SK-N-SH treated with all-trans-retinoic acid at 6 μM for 48 hours (cell line): ENCODE results near the gene PADI2.

Experiments used
- ATAC-seq: fragments of 200-7000 bp; cut with Tn5 transposase; 3 replicates; pipeline ENCODE4 v1.9.1; 2020; ENCODE audit warnings: mild to moderate bottlenecking, moderate library complexity
- ARNTL ChIP-seq: fragments of 450-650 bp; formaldehyde crosslinking; IDR thresholded peaks from 2 replicates; pipeline ENCODE4 v1.5.0; 2020; ENCODE audit warnings: low read depth, mild to moderate bottlenecking, moderate library complexity, borderline replicate concordance
- BACH2 ChIP-seq: fragments of 250-450 bp; sonication (Bioruptor Pico); IDR thresholded peaks from 2 replicates; pipeline ENCODE4 v1.9.0; 2021; ENCODE audit warnings: mild to moderate bottlenecking, borderline replicate concordance
- CSDC2 ChIP-seq: fragments of 250-450 bp; sonication (Bioruptor Pico); IDR thresholded peaks from 2 replicates; pipeline ENCODE4 v1.5.0; 2020; ENCODE audit warnings: mild to moderate bottlenecking, moderate library complexity
- ESRRG ChIP-seq: fragments of 250-450 bp; sonication (Bioruptor Pico); IDR thresholded peaks from 2 replicates; pipeline ENCODE4 v1.6.1; 2021; ENCODE audit warnings: mild to moderate bottlenecking
- GLIS3 ChIP-seq: fragments of 250-450 bp; sonication (Bioruptor Pico); IDR thresholded peaks from 2 replicates; pipeline ENCODE4 v1.5.0; 2020; ENCODE audit warnings: mild to moderate bottlenecking, moderate library complexity
- ISL1 ChIP-seq: fragments of 250-450 bp; sonication (Bioruptor Pico); IDR thresholded peaks from 2 replicates; pipeline ENCODE4 v2.1.2; 2022; ENCODE audit warnings: mild to moderate bottlenecking, moderate library complexity
- OSR1 ChIP-seq: fragments of 250-450 bp; sonication (Bioruptor Pico); IDR thresholded peaks from 2 replicates; pipeline ENCODE4 v1.8.0; 2022; ENCODE audit warnings: moderate library complexity, mild to moderate bottlenecking, inconsistent platforms
- PPARA ChIP-seq: fragments of 250-450 bp; sonication (Bioruptor Pico); IDR thresholded peaks from 2 replicates; pipeline ENCODE4 v1.5.0; 2020; ENCODE audit warnings: mild to moderate bottlenecking, borderline replicate concordance
- RARB ChIP-seq: fragments of 250-450 bp; sonication (Bioruptor Pico); IDR thresholded peaks from 2 replicates; pipeline ENCODE4 v1.8.0; 2021; ENCODE audit warnings: mild to moderate bottlenecking, moderate library complexity
- SNAI2 ChIP-seq: fragments of 250-450 bp; sonication (Bioruptor Pico); IDR thresholded peaks from 2 replicates; pipeline ENCODE4 v1.5.0; 2020; ENCODE audit warnings: mild to moderate bottlenecking, moderate library complexity
- TCF4 ChIP-seq: fragments of 250-450 bp; sonication (Bioruptor Pico); IDR thresholded peaks from 2 replicates; pipeline ENCODE4 v1.8.0; 2021; ENCODE audit warnings: mild to moderate bottlenecking, moderate library complexity, borderline replicate concordance
- TOX ChIP-seq: fragments of 250-450 bp; sonication (Bioruptor Pico); IDR thresholded peaks from 2 replicates; pipeline ENCODE4 v1.8.0; 2021; ENCODE audit warnings: mild to moderate bottlenecking, moderate library complexity, borderline replicate concordance
- ZC3H10 ChIP-seq: fragments of 250-450 bp; sonication (Bioruptor Pico); IDR thresholded peaks from 2 replicates; pipeline ENCODE4 v1.5.1; 2021; ENCODE audit warnings: mild to moderate bottlenecking, moderate library complexity
- ZFP3 ChIP-seq: fragments of 250-450 bp; sonication (Bioruptor Pico); IDR thresholded peaks from 2 replicates; pipeline ENCODE4 v1.5.0; 2020; ENCODE audit warnings: mild to moderate bottlenecking, moderate library complexity
- ZFP30 ChIP-seq: fragments of 450-650 bp; formaldehyde crosslinking; IDR thresholded peaks from 2 replicates; pipeline ENCODE4 v1.5.0; 2022; ENCODE audit warnings: mild to moderate bottlenecking, moderate library complexity
- ZNF565 ChIP-seq: fragments of 450-650 bp; formaldehyde crosslinking; conservative IDR thresholded peaks from 2 replicates; pipeline ENCODE4 v1.5.0; 2020; ENCODE audit warnings: low read depth, mild to moderate bottlenecking, moderate library complexity
- ZNF70 ChIP-seq: fragments of 450-650 bp; formaldehyde crosslinking; IDR thresholded peaks from 2 replicates; pipeline ENCODE4 v1.5.0; 2020; ENCODE audit warnings: mild to moderate bottlenecking, moderate library complexity
- ZNF8 ChIP-seq: fragments of 450-650 bp; formaldehyde crosslinking; IDR thresholded peaks from 2 replicates; pipeline ENCODE4 v1.5.0; 2020; ENCODE audit warnings: mild to moderate bottlenecking, moderate library complexity
- TF ChIP-seq, protein P1 (sequence below): fragments of 250-450 bp; sonication (Bioruptor Pico); IDR thresholded peaks from 2 replicates; pipeline ENCODE4 v1.8.0; 2020; ENCODE audit warnings: mild to moderate bottlenecking, moderate library complexity, borderline replicate concordance
- TF ChIP-seq, protein P2 (sequence below): fragments of 250-450 bp; sonication (Bioruptor Pico); IDR thresholded peaks from 2 replicates; pipeline ENCODE4 v1.8.0; 2021; ENCODE audit warnings: low read depth, mild to moderate bottlenecking, moderate library complexity, borderline replicate concordance
- TF ChIP-seq, protein P3 (sequence below): fragments of 250-450 bp; sonication (Bioruptor Pico); IDR thresholded peaks from 2 replicates; pipeline ENCODE4 v1.5.1; 2021; ENCODE audit warnings: mild to moderate bottlenecking, moderate library complexity
- TF ChIP-seq, protein P4 (sequence below): fragments of 250-450 bp; sonication (Bioruptor Pico); IDR thresholded peaks from 2 replicates; pipeline ENCODE4 v1.5.0; 2020; ENCODE audit warnings: mild to moderate bottlenecking, moderate library complexity

The PADI2 gene

DNA sequence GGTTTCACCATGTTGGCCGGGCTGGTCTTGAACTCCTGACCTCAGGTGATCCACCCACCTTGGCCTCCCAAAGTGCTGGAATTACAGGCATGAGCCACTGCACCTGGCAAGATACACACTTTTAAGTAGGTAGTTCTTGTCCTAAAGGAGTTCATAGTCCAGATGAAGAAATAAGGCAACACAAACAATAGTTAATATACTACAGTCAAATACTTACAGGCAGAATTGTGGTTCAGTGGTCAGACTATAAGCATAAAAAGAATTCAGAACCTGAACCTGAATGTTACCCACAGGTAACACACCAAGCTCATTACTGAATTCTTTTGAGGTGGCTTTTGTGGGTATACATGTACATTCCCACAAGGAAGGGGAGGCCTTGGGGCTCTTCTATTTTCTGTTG lies 67.2 kb downstream of the PADI2 start (continued):
- TF ChIP-seq, protein P1, sequence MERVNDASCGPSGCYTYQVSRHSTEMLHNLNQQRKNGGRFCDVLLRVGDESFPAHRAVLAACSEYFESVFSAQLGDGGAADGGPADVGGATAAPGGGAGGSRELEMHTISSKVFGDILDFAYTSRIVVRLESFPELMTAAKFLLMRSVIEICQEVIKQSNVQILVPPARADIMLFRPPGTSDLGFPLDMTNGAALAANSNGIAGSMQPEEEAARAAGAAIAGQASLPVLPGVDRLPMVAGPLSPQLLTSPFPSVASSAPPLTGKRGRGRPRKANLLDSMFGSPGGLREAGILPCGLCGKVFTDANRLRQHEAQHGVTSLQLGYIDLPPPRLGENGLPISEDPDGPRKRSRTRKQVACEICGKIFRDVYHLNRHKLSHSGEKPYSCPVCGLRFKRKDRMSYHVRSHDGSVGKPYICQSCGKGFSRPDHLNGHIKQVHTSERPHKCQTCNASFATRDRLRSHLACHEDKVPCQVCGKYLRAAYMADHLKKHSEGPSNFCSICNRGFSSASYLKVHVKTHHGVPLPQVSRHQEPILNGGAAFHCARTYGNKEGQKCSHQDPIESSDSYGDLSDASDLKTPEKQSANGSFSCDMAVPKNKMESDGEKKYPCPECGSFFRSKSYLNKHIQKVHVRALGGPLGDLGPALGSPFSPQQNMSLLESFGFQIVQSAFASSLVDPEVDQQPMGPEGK (CRISPR knock-in tag) = no peak

DNA sequence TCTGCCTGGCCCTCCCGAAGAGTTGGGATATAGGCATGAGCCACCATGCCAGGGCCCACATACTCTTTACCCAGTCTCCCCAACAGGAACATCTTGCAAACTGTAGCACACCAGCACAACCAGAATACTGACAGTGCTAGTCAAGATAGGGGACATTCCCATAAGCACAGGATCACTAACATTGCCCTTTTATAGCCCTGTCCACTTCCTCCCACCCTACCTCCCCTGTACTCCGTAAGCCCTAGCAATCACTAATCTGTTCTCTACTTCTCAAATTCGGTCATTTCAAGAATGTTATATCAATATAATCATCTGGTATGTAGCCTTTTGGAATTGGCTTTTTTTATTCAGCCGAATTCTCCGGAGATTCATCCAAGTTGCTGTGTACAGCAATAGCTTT lies 71.3 kb downstream of the PADI2 start:
- ATAC-seq = no peak
- TF ChIP-seq ZC3H10 (CRISPR knock-in tag) = no peak
- TF ChIP-seq ZNF565 (CRISPR knock-in tag) = no peak
- no peak for TF ChIP-seq SNAI2 (CRISPR knock-in tag)
- no peak for TF ChIP-seq TOX
- TF ChIP-seq ZFP3 (CRISPR knock-in tag) = no peak
- TF ChIP-seq ESRRG = no peak
- TF ChIP-seq, protein P2, sequence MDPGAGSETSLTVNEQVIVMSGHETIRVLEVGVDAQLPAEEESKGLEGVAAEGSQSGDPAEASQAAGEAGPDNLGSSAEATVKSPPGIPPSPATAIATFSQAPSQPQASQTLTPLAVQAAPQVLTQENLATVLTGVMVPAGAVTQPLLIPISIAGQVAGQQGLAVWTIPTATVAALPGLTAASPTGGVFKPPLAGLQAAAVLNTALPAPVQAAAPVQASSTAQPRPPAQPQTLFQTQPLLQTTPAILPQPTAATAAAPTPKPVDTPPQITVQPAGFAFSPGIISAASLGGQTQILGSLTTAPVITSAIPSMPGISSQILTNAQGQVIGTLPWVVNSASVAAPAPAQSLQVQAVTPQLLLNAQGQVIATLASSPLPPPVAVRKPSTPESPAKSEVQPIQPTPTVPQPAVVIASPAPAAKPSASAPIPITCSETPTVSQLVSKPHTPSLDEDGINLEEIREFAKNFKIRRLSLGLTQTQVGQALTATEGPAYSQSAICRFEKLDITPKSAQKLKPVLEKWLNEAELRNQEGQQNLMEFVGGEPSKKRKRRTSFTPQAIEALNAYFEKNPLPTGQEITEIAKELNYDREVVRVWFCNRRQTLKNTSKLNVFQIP (CRISPR knock-in tag) = no peak

DNA sequence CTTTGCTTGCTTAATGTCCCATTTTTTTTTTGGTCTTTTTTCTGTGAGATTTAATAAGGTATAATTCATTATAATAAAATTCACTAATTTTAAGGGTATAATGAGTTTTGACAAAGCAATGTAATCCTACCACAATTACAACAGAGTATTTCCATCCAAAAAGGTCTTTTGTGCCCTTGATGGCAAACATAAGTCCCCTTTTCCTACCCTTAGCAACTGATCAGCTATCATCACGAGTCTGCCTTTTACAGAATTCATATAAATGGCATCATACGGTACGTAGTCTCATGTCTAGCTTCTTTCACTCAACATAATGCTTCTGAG lies 73.0 kb downstream of the PADI2 start:
- TF ChIP-seq ZC3H10 (CRISPR knock-in tag) = no peak
- TF ChIP-seq CSDC2 = no peak
- no peak for TF ChIP-seq ZFP30
- no peak for TF ChIP-seq ZNF70 (CRISPR knock-in tag)
- no peak for TF ChIP-seq BACH2
- no peak for TF ChIP-seq ESRRG
- TF ChIP-seq, protein P1 (CRISPR knock-in tag) = no peak
- TF ChIP-seq, protein P3, sequence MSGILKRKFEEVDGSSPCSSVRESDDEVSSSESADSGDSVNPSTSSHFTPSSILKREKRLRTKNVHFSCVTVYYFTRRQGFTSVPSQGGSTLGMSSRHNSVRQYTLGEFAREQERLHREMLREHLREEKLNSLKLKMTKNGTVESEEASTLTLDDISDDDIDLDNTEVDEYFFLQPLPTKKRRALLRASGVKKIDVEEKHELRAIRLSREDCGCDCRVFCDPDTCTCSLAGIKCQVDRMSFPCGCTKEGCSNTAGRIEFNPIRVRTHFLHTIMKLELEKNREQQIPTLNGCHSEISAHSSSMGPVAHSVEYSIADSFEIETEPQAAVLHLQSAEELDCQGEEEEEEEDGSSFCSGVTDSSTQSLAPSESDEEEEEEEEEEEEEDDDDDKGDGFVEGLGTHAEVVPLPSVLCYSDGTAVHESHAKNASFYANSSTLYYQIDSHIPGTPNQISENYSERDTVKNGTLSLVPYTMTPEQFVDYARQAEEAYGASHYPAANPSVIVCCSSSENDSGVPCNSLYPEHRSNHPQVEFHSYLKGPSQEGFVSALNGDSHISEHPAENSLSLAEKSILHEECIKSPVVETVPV (CRISPR knock-in tag) = no peak
- TF ChIP-seq TCF4 = no peak
- TF ChIP-seq ARNTL (CRISPR knock-in tag) = no peak
- TF ChIP-seq OSR1 (CRISPR knock-in tag) = no peak
- TF ChIP-seq SNAI2 (CRISPR knock-in tag) = no peak
- TF ChIP-seq, all 23 proteins: peak for 0
- ATAC-seq = no peak

DNA sequence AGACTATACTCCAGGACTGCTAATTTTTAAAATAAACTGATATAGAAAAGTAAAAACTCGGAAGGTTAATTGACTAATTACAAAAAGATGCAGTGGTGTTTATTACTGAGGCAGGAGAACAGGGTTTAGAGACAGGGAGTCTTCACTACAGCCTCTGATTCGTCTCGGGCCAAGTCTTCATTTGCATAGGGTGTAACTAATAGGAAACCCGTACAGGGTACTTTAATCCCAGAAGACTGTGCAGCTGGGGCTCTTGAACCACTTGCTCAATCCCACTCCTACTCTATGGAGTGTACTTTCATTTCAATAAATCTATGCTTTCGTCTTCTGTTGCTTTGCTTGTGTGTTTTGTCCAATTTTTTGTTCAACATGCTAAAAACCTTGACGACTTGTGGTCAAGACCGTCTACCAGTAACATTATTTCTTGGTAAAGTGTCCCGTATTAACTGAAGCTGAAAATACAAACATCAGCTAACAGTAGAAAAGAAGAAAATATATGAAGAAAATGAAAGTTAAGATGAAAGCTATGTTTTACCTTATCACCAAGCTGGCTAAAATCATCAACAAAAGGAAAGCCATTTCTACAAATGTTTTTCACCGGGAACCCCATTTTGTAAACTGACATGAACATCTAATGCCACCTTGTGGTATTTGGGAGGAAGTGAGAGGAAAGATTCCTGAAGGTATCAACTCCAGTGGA lies 73.5 kb downstream of the PADI2 start:
- TF ChIP-seq ARNTL (CRISPR knock-in tag) (no peak), TOX (no peak), ZFP3 (CRISPR knock-in tag) (no peak), PPARA (CRISPR knock-in tag) (no peak), OSR1 (CRISPR knock-in tag) (no peak), TCF4 (no peak), ESRRG (no peak), ZFP30 (no peak), RARB (CRISPR knock-in tag) (no peak), ZC3H10 (CRISPR knock-in tag) (no peak), ISL1 (CRISPR knock-in tag) (no peak), ZNF8 (CRISPR knock-in tag) (no peak), GLIS3 (CRISPR knock-in tag) (no peak)
- TF ChIP-seq, protein P3 (CRISPR knock-in tag) = no peak
- TF ChIP-seq, protein P2 (CRISPR knock-in tag) = no peak
- TF ChIP-seq, protein P4, sequence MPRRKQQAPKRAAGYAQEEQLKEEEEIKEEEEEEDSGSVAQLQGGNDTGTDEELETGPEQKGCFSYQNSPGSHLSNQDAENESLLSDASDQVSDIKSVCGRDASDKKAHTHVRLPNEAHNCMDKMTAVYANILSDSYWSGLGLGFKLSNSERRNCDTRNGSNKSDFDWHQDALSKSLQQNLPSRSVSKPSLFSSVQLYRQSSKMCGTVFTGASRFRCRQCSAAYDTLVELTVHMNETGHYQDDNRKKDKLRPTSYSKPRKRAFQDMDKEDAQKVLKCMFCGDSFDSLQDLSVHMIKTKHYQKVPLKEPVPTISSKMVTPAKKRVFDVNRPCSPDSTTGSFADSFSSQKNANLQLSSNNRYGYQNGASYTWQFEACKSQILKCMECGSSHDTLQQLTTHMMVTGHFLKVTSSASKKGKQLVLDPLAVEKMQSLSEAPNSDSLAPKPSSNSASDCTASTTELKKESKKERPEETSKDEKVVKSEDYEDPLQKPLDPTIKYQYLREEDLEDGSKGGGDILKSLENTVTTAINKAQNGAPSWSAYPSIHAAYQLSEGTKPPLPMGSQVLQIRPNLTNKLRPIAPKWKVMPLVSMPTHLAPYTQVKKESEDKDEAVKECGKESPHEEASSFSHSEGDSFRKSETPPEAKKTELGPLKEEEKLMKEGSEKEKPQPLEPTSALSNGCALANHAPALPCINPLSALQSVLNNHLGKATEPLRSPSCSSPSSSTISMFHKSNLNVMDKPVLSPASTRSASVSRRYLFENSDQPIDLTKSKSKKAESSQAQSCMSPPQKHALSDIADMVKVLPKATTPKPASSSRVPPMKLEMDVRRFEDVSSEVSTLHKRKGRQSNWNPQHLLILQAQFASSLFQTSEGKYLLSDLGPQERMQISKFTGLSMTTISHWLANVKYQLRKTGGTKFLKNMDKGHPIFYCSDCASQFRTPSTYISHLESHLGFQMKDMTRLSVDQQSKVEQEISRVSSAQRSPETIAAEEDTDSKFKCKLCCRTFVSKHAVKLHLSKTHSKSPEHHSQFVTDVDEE (CRISPR knock-in tag) = no peak
- peak; percentile 76 for ATAC-seq
